GM23338 (cell line): ENCODE results near the gene SCNN1G.

Experiments used
- CREB1 ChIP-seq: fragments of 250-450 bp; sonication (Bioruptor Pico); IDR thresholded peaks from 2 replicates; pipeline ENCODE4 v1.5.0; 2020; ENCODE audit warnings: low read depth, mild to moderate bottlenecking, moderate library complexity
- CTCF ChIP-seq, 2 experiments: fragments of 200-600 bp in 1 of 2; sonication (generic) in 1 of 2; conservative IDR thresholded peaks; 2 replicates each; pipeline versions ENCODE4 v1.5.1 to v1.6.1; 2016 to 2017; ENCODE audit warnings: antibody characterized with exemption in 2 of 2, low read depth in 2 of 2, mild to moderate bottlenecking in 2 of 2, moderate library complexity in 1 of 2
- ETS1 ChIP-seq: IDR thresholded peaks from 2 replicates; pipeline ENCODE4 v1.6.1; 2016; ENCODE audit warnings: antibody characterized with exemption
- EZH2 ChIP-seq: fragments of 200-600 bp; sonication (generic); IDR thresholded peaks from one replicate; pipeline ENCODE4 v1.8.0; 2017; ENCODE audit warnings: antibody characterized with exemption, mild to moderate bottlenecking, low read depth; ENCODE audit not compliant: unreplicated experiment
- EZH2phosphoT487 ChIP-seq: fragments of 200-600 bp; sonication (generic); IDR thresholded peaks from one replicate; pipeline ENCODE4 v1.8.1; 2018; ENCODE audit warnings: antibody characterized with exemption; ENCODE audit not compliant: unreplicated experiment
- JUNB ChIP-seq: IDR thresholded peaks from one replicate; pipeline ENCODE4 v1.6.1; 2016; ENCODE audit warnings: antibody characterized with exemption; ENCODE audit not compliant: unreplicated experiment
- NANOG ChIP-seq: IDR thresholded peaks from 2 replicates; pipeline ENCODE4 v1.6.1; 2016; ENCODE audit warnings: antibody characterized with exemption, borderline replicate concordance
- POLR2AphosphoS5 ChIP-seq: IDR thresholded peaks from 2 replicates; pipeline ENCODE4 v1.6.1; 2016; ENCODE audit warnings: antibody characterized with exemption, low read depth
- REST ChIP-seq: IDR thresholded peaks from one replicate; pipeline ENCODE4 v1.6.1; 2018; ENCODE audit warnings: antibody characterized with exemption; ENCODE audit not compliant: unreplicated experiment
- STAT1 ChIP-seq: IDR thresholded peaks from one replicate; pipeline ENCODE4 v1.6.1; 2016; ENCODE audit warnings: antibody characterized with exemption; ENCODE audit not compliant: unreplicated experiment
- ZNF114 ChIP-seq: fragments of 250-450 bp; sonication (Bioruptor Pico); IDR thresholded peaks from 2 replicates; pipeline ENCODE4 v1.5.0; 2020; ENCODE audit warnings: mild to moderate bottlenecking, moderate library complexity
- ZNF331 ChIP-seq: fragments of 250-450 bp; sonication (Bioruptor Pico); IDR thresholded peaks from 2 replicates; pipeline ENCODE4 v1.5.0; 2020; ENCODE audit warnings: low read depth, mild to moderate bottlenecking, moderate library complexity

- TF ChIP-seq EZH2 (no peak), CTCF (conservative IDR thresholded peaks at IDR 0.05; ENCODE audit: low read depth in 2 of 2) (no peak), EZH2phosphoT487 (no peak), POLR2AphosphoS5 (no peak), JUNB (no peak), CREB1 (CRISPR knock-in tag) (no peak), REST (no peak), ETS1 (no peak), NANOG (no peak), STAT1 (no peak), ZNF331 (CRISPR knock-in tag) (no peak), ZNF114 (CRISPR knock-in tag) (no peak)
Measured at GRCh38 chr16:23164736-23165135, 17.8 kb upstream of the SCNN1G start.
